Liver (tissue), 9 donors: ENCODE data around the gene CPLX1. TPM values are rescaled to one million over a fixed set of nuclear protein-coding genes. Genes with fewer than 3 reads are reported as not detected.

Source experiments
- DNase-seq: peaks from one replicate; pipeline ENCODE4 v3.0.0-alpha.2; 2017; ENCODE audit warnings: low spot score
- H3K27ac ChIP-seq, 2 donors: one replicate each; pipeline ENCODE4 v1.7.0; 2013; ENCODE audit warnings: inconsistent platforms in 2 of 2, low read length in 2 of 2, control low read depth in 1 of 2, low read depth in 1 of 2, mild to moderate bottlenecking in 1 of 2
- H3K27me3 ChIP-seq, 4 donors: one replicate each; pipeline versions ENCODE4 v1.6.1 to v1.7.0; 2013; ENCODE audit warnings: low read length in 3 of 4, inconsistent platforms in 1 of 4, mild to moderate bottlenecking in 1 of 4, moderate library complexity in 1 of 4; ENCODE audit not compliant: control insufficient read depth in 4 of 4, insufficient read depth in 4 of 4
- H3K36me3 ChIP-seq, 4 donors: one replicate each; pipeline versions ENCODE4 v1.6.1 to v1.7.0; 2013; ENCODE audit warnings: low read length in 3 of 4, mild to moderate bottlenecking in 3 of 4, low read depth in 1 of 4, moderate library complexity in 1 of 4; ENCODE audit not compliant: control insufficient read depth in 4 of 4, insufficient read depth in 3 of 4
- H3K4me1 ChIP-seq, 4 donors: one replicate each; pipeline versions ENCODE4 v1.6.1 to v1.7.0; 2013; ENCODE audit warnings: low read length in 3 of 4, mild to moderate bottlenecking in 3 of 4, moderate library complexity in 1 of 4; ENCODE audit not compliant: control insufficient read depth in 4 of 4, insufficient read depth in 4 of 4
- H3K4me3 ChIP-seq, 3 donors: one replicate each; pipeline versions ENCODE4 v1.6.1 to v1.7.0; 2013; ENCODE audit warnings: low read length in 3 of 3, control low read depth in 1 of 3, low read depth in 1 of 3, mild to moderate bottlenecking in 1 of 3
- H3K9ac ChIP-seq, 2 donors: one replicate each; pipeline ENCODE4 v1.7.0; 2013; ENCODE audit warnings: low read length in 2 of 2, mild to moderate bottlenecking in 2 of 2, moderate library complexity in 2 of 2, control low read depth in 1 of 2, low read depth in 1 of 2
- H3K9me3 ChIP-seq, 4 donors: one replicate each; pipeline versions ENCODE4 v1.6.1 to v1.7.0; 2013; ENCODE audit warnings: low read length in 3 of 4; ENCODE audit not compliant: control insufficient read depth in 4 of 4
- EGR1 ChIP-seq, 2 donors: IDR thresholded peaks; 2 replicates each; pipeline ENCODE4 v1.6.1; 2016 to 2018; ENCODE audit warnings: antibody characterized with exemption in 2 of 2, low read depth in 2 of 2
- FOXA1 ChIP-seq: IDR thresholded peaks from 2 replicates; pipeline ENCODE4 v1.6.1; 2016; ENCODE audit warnings: antibody characterized with exemption
- GABPA ChIP-seq, 2 donors: IDR thresholded peaks in 1 of 2; conservative IDR thresholded peaks in 1 of 2; 2 replicates each; pipeline ENCODE4 v1.6.1; 2016; ENCODE audit warnings: antibody characterized with exemption in 2 of 2, mild to moderate bottlenecking in 1 of 2, moderate library complexity in 1 of 2
- HNF4A ChIP-seq, 2 donors: conservative IDR thresholded peaks; 2 replicates each; pipeline ENCODE4 v1.6.1; 2016; ENCODE audit warnings: antibody characterized with exemption in 2 of 2, mild to moderate bottlenecking in 2 of 2
- HNF4G ChIP-seq: IDR thresholded peaks from 2 replicates; pipeline ENCODE4 v1.6.1; 2016; ENCODE audit warnings: antibody characterized with exemption
- JUND ChIP-seq, 2 donors: IDR thresholded peaks; 2 replicates each; pipeline ENCODE4 v1.6.1; 2016; ENCODE audit warnings: antibody characterized with exemption in 2 of 2
- NR2F2 ChIP-seq: IDR thresholded peaks from 2 replicates; pipeline ENCODE4 v1.6.1; 2016; ENCODE audit warnings: antibody characterized with exemption
- RAD21 ChIP-seq, 2 donors: IDR thresholded peaks; 2 replicates each; pipeline ENCODE4 v1.6.1; 2016; ENCODE audit warnings: antibody characterized with exemption in 2 of 2, mild to moderate bottlenecking in 2 of 2
- RXRA ChIP-seq, 2 donors: IDR thresholded peaks; 2 replicates each; pipeline ENCODE4 v1.6.1; 2017 to 2018; ENCODE audit warnings: antibody characterized with exemption in 2 of 2, mild to moderate bottlenecking in 1 of 2
- SP1 ChIP-seq: IDR thresholded peaks from 2 replicates; pipeline ENCODE4 v1.6.1; 2018; ENCODE audit warnings: antibody characterized with exemption, mild to moderate bottlenecking
- TAF1 ChIP-seq: conservative IDR thresholded peaks from 2 replicates; pipeline ENCODE4 v1.6.1; 2016; ENCODE audit warnings: antibody characterized with exemption, mild to moderate bottlenecking
- YY1 ChIP-seq: IDR thresholded peaks from 2 replicates; pipeline ENCODE4 v1.6.1; 2016; ENCODE audit warnings: antibody characterized with exemption, mild to moderate bottlenecking
- WGBS: extraction: QIAGEN DNeasy Blood & Tissue Kit; methylation state at CpG from one replicate; pipeline ENCODE4 v1.1.7; 2013; 5-methylcytosine and 5-hydroxymethylcytosine counted together
- polyA plus RNA-seq, 2 donors: library from polyadenylated mRNA; stranded (reverse) in 1 of 2; unstranded in 1 of 2; fragments of 200-250 nt in 1 of 2; fragments of >200 nt in 1 of 2; fragmentation: Nextera tagmentation in 1 of 2; extraction: Ambion mirVana in 1 of 2; gene quantifications; one replicate each; pipeline versions ENCODE4 v1.2.1 to v1.2.3, GENCODE V29; 2013 to 2015
- total RNA-seq, 2 donors: library from RNA; depleted of rRNA; stranded (reverse); fragments of >200 nt; gene quantifications; one replicate each; pipeline ENCODE4 v1.2.3, GENCODE V29; 2014
- TF ChIP-seq, protein P1 (sequence below): IDR thresholded peaks from 2 replicates; pipeline ENCODE4 v1.6.1; 2016; ENCODE audit warnings: antibody characterized with exemption
- TF ChIP-seq, protein P2 (sequence below): IDR thresholded peaks from 2 replicates; pipeline ENCODE4 v1.6.1; 2016; ENCODE audit warnings: antibody characterized with exemption
- TF ChIP-seq, protein P3 (sequence below): IDR thresholded peaks from 2 replicates; pipeline ENCODE4 v1.6.1; 2016; ENCODE audit warnings: antibody characterized with exemption, mild to moderate bottlenecking
- donor health status: healthy.
- donor health status: healthy.
- donor health status: healthy.
- donor health status: healthy.
- donor health status: healthy.

The CPLX1 gene
- total and polyA plus RNA-seq, 4 donors: 0.14 to 2.8 (median 0.80) TPM

DNA sequence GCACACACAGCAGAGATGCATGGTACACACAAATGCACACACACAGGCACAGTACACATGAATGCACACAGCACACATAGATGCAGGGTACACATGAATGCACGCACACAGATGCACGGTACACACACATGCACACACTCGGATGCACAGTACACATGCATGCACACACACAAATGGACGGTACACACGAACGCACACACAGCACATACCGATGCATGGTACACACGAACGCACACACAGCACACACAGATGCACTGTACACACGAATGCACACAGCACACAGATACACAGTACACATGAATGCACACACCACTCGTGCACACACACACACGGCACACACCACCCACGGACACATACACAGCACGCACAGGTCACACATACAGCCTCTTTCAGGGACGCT, 43.8 kb upstream of the CPLX1 start:
- Histone ChIP-seq H3K9me3 (no peaks in the 10 kb centered on the region), H3K9ac (no peak overlapping the region), H3K27me3 (no peaks in the 10 kb centered on the region), H3K4me3 (no peak overlapping the region), H3K36me3 (peaks cover 12 to 74% (median 35%) of the 10 kb centered on the region in 4 donors), H3K4me1 (no peaks in the 10 kb centered on the region), H3K27ac (no peak overlapping the region)
- no peak for TF ChIP-seq EGR1 (IDR thresholded peaks at IDR 0.05; ENCODE audit: low read depth in 2 of 2)
- no peak for TF ChIP-seq NR2F2
- TF ChIP-seq HNF4A (conservative IDR thresholded peaks at IDR 0.05): no peak
- TF ChIP-seq JUND (IDR thresholded peaks at IDR 0.05): no peak
- TF ChIP-seq, protein P1, sequence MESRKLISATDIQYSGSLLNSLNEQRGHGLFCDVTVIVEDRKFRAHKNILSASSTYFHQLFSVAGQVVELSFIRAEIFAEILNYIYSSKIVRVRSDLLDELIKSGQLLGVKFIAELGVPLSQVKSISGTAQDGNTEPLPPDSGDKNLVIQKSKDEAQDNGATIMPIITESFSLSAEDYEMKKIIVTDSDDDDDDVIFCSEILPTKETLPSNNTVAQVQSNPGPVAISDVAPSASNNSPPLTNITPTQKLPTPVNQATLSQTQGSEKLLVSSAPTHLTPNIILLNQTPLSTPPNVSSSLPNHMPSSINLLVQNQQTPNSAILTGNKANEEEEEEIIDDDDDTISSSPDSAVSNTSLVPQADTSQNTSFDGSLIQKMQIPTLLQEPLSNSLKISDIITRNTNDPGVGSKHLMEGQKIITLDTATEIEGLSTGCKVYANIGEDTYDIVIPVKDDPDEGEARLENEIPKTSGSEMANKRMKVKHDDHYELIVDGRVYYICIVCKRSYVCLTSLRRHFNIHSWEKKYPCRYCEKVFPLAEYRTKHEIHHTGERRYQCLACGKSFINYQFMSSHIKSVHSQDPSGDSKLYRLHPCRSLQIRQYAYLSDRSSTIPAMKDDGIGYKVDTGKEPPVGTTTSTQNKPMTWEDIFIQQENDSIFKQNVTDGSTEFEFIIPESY: no peak
- no peak for TF ChIP-seq SP1
- no peak for TF ChIP-seq TAF1
- no peak for TF ChIP-seq GABPA (IDR thresholded peaks at IDR 0.05 in 1 of 2, conservative IDR thresholded peaks at IDR 0.05 in 1 of 2)
- TF ChIP-seq, protein P2, sequence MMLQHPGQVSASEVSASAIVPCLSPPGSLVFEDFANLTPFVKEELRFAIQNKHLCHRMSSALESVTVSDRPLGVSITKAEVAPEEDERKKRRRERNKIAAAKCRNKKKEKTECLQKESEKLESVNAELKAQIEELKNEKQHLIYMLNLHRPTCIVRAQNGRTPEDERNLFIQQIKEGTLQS: no peak
- TF ChIP-seq HNF4G: no peak
- 99% methylated on average over 15 of the region's 15 CpGs for WGBS
- DNase-seq: no peak

DNA sequence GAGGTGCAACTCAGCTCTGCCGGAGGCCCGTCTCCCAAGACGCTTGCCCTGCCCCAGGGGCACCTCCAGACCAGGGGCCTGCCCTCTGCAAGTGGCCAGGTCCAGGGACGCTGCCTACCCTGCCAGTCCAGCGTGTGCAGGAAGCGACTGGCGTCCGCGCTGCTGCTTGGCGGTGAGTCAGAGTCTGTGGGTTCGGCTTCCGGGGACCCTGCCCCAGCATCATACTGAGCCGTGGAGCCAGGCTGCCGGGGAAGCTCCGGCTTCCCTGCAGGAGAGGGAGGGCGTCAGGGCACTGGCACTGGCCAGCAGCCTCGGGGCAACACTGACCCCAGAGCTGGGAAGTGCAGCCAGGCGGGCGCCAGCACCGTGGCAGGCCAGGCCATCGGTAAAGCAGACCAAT, 42.5 kb upstream of the CPLX1 start:
- no peaks in the 10 kb centered on the region for H3K4me1 ChIP-seq
- peaks cover 11 to 73% (median 30%) of the 10 kb centered on the region in 4 donors for H3K36me3 ChIP-seq
- H3K4me3 ChIP-seq: no peak overlapping the region
- TF ChIP-seq RXRA (IDR thresholded peaks at IDR 0.05) (no peak), JUND (IDR thresholded peaks at IDR 0.05) (no peak), YY1 (no peak), NR2F2 (no peak), RAD21 (IDR thresholded peaks at IDR 0.05) (no peak), FOXA1 (no peak), TAF1 (no peak)
- TF ChIP-seq, protein P2: no peak
- TF ChIP-seq, protein P3, sequence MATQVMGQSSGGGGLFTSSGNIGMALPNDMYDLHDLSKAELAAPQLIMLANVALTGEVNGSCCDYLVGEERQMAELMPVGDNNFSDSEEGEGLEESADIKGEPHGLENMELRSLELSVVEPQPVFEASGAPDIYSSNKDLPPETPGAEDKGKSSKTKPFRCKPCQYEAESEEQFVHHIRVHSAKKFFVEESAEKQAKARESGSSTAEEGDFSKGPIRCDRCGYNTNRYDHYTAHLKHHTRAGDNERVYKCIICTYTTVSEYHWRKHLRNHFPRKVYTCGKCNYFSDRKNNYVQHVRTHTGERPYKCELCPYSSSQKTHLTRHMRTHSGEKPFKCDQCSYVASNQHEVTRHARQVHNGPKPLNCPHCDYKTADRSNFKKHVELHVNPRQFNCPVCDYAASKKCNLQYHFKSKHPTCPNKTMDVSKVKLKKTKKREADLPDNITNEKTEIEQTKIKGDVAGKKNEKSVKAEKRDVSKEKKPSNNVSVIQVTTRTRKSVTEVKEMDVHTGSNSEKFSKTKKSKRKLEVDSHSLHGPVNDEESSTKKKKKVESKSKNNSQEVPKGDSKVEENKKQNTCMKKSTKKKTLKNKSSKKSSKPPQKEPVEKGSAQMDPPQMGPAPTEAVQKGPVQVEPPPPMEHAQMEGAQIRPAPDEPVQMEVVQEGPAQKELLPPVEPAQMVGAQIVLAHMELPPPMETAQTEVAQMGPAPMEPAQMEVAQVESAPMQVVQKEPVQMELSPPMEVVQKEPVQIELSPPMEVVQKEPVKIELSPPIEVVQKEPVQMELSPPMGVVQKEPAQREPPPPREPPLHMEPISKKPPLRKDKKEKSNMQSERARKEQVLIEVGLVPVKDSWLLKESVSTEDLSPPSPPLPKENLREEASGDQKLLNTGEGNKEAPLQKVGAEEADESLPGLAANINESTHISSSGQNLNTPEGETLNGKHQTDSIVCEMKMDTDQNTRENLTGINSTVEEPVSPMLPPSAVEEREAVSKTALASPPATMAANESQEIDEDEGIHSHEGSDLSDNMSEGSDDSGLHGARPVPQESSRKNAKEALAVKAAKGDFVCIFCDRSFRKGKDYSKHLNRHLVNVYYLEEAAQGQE: no peak
- H3K27ac ChIP-seq: no peak overlapping the region
- H3K9me3 ChIP-seq: no peaks in the 10 kb centered on the region
- H3K9ac ChIP-seq: no peak overlapping the region
- DNase-seq: no peak
- WGBS: 96% methylated on average over 21 of the region's 21 CpGs
- H3K27me3 ChIP-seq: no peaks in the 10 kb centered on the region
